Mesendoderm (in vitro differentiated cells): ENCODE measurements around the gene GLI2.

Experiments
- DNase-seq: peaks from one replicate; pipeline ENCODE4 v3.0.0; 2013
- H2AK5ac ChIP-seq: 2 replicates; pipeline ENCODE4 v1.6.1; 2013; ENCODE audit warnings: low read length, inconsistent platforms
- H2BK120ac ChIP-seq: 2 replicates; pipeline ENCODE4 v1.6.1; 2013; ENCODE audit warnings: low read depth, mild to moderate bottlenecking, low read length, moderate library complexity, mixed read lengths
- H2BK15ac ChIP-seq: replicated peaks from 2 replicates; pipeline ENCODE4 v1.6.1; 2013; ENCODE audit warnings: low read depth, mild to moderate bottlenecking, moderate library complexity
- H2BK5ac ChIP-seq: 2 replicates; pipeline ENCODE4 v1.6.1; 2013; ENCODE audit warnings: low read length, inconsistent platforms
- H3K18ac ChIP-seq: 2 replicates; pipeline ENCODE4 v1.6.1; 2013; ENCODE audit warnings: mild to moderate bottlenecking, low read length, mixed read lengths
- H3K23ac ChIP-seq: one replicate; pipeline ENCODE4 v1.6.1; 2013; ENCODE audit warnings: low read length
- H3K27ac ChIP-seq: 2 replicates; pipeline ENCODE4 v1.5.1; 2013; ENCODE audit warnings: low read depth, mild to moderate bottlenecking, inconsistent platforms, low read length, moderate library complexity
- H3K27me3 ChIP-seq: 2 replicates; pipeline ENCODE4 v1.6.1; 2013; ENCODE audit warnings: low read length, control low read depth, mild to moderate bottlenecking, inconsistent platforms; ENCODE audit not compliant: insufficient read depth, poor library complexity
- H3K36me3 ChIP-seq: 2 replicates; pipeline ENCODE4 v1.6.1; 2013; ENCODE audit warnings: low read length, inconsistent platforms; ENCODE audit not compliant: control insufficient read depth, insufficient read depth
- H3K4ac ChIP-seq: one replicate; pipeline ENCODE4 v1.6.1; 2013; ENCODE audit warnings: low read depth, mild to moderate bottlenecking, low read length, moderate library complexity
- H3K4me1 ChIP-seq: 2 replicates; pipeline ENCODE4 v1.6.1; 2013; ENCODE audit warnings: low read depth, low read length, inconsistent platforms; ENCODE audit not compliant: control insufficient read depth
- H3K4me2 ChIP-seq: 2 replicates; pipeline ENCODE4 v1.6.1; 2013; ENCODE audit warnings: low read length
- H3K4me3 ChIP-seq: 2 replicates; pipeline ENCODE4 v1.5.1; 2013; ENCODE audit warnings: mild to moderate bottlenecking, low read length
- H3K56ac ChIP-seq: one replicate; pipeline ENCODE4 v1.6.1; 2013; ENCODE audit warnings: low read length
- H3K79me1 ChIP-seq: 2 replicates; pipeline ENCODE4 v1.6.1; 2013; ENCODE audit warnings: low read length, inconsistent platforms
- H3K79me2 ChIP-seq: 2 replicates; pipeline ENCODE4 v1.6.1; 2013; ENCODE audit warnings: mild to moderate bottlenecking, low read length; ENCODE audit not compliant: control insufficient read depth, insufficient read depth
- H3K9ac ChIP-seq: 2 replicates; pipeline ENCODE4 v1.6.1; 2013; ENCODE audit warnings: low read length, inconsistent platforms
- H4K5ac ChIP-seq: one replicate; pipeline ENCODE4 v1.6.1; 2013; ENCODE audit warnings: low read length
- H4K8ac ChIP-seq: one replicate; pipeline ENCODE4 v1.6.1; 2013; ENCODE audit warnings: low read depth, mild to moderate bottlenecking, control low read depth, low read length, moderate library complexity
- WGBS: extraction: QIAGEN DNeasy Blood & Tissue Kit; methylation state at CpG from one replicate; pipeline ENCODE4 v1.1.7; 2013; ENCODE audit warnings: low lambda C conversion rate, missing lambda C conversion rate; ENCODE audit not compliant: insufficient coverage; ENCODE audit errors: extremely low coverage; 5-methylcytosine and 5-hydroxymethylcytosine counted together

The GLI2 gene

GRCh38 chr2:120777170-120777751, 41.6 kb downstream of the GLI2 start:
- H2AK5ac ChIP-seq = no peak overlapping the region
- no peak overlapping the region for H4K8ac ChIP-seq
- no peak overlapping the region for H3K9ac ChIP-seq
- H3K56ac ChIP-seq = no peak overlapping the region
- no peak for DNase-seq
- H4K5ac ChIP-seq = no peak overlapping the region
- no peak overlapping the region for H3K18ac ChIP-seq
- peaks cover 4% of the 10 kb centered on the region for H3K4me1 ChIP-seq
- no peak overlapping the region for H2BK120ac ChIP-seq
- no peak overlapping the region for H3K4ac ChIP-seq
- H3K27ac ChIP-seq = no peak overlapping the region
- no peak overlapping the region for H3K4me3 ChIP-seq
- H3K23ac ChIP-seq = no peak overlapping the region
- no peak overlapping the region for H2BK5ac ChIP-seq
- H3K79me1 ChIP-seq = peaks cover 38% of the 10 kb centered on the region
- H3K79me2 ChIP-seq = peaks cover 34% of the 10 kb centered on the region
- no peak overlapping the region for H3K4me2 ChIP-seq
- WGBS = 100% methylated on average over 5 of the region's 14 CpGs
- no peak overlapping the region for H2BK15ac ChIP-seq
- H3K36me3 ChIP-seq = no peaks in the 10 kb centered on the region
- H3K27me3 ChIP-seq = no peaks in the 10 kb centered on the region

GRCh38 chr2:120777787-120778186, 42.1 kb downstream of the GLI2 start:
- Histone ChIP-seq H2BK5ac (no peak overlapping the region), H2AK5ac (no peak overlapping the region), H3K27me3 (no peaks in the 10 kb centered on the region), H3K27ac (no peak overlapping the region), H3K79me2 (peaks cover 34% of the 10 kb centered on the region), H3K18ac (no peak overlapping the region), H3K79me1 (peaks cover 38% of the 10 kb centered on the region), H3K4me1 (peaks cover 5% of the 10 kb centered on the region), H2BK120ac (no peak overlapping the region), H2BK15ac (no peak overlapping the region), H3K4ac (no peak overlapping the region), H3K56ac (no peak overlapping the region), H4K8ac (no peak overlapping the region), H4K5ac (no peak overlapping the region), H3K4me2 (no peak overlapping the region), H3K36me3 (no peaks in the 10 kb centered on the region), H3K9ac (no peak overlapping the region), H3K23ac (no peak overlapping the region), H3K4me3 (no peak overlapping the region)
- WGBS = no CpG with 5 or more reads among the region's 5 CpGs
- DNase-seq = no peak

DNA sequence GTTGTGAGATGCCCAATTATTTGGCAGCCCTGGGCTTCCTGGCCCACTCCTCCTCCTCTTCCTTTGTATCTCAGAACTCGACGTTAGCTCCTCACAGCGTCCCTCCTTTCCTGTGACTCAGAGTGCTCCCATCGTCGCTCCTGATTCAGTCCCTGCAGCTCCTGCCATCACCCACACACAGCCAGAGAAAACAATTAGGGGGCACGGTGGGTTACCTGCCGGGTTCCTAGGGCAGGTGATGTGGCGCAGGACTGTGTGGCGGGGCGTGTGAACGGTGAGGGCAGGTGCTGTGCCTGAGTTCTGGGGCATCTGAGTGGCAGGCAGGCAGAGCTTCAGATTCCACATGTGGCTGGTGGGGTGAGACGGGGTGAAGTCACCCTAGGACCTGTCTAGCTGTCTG, 42.6 kb downstream of the GLI2 start:
- Histone ChIP-seq H3K79me2 (peaks cover 34% of the 10 kb centered on the region), H3K23ac (no peak overlapping the region), H3K9ac (no peak overlapping the region), H2BK15ac (no peak overlapping the region), H3K4me2 (no peak overlapping the region), H3K4me1 (peaks cover 7% of the 10 kb centered on the region), H2AK5ac (no peak overlapping the region), H3K4ac (no peak overlapping the region), H3K79me1 (peaks cover 38% of the 10 kb centered on the region), H4K5ac (no peak overlapping the region), H2BK120ac (no peak overlapping the region), H3K27me3 (no peaks in the 10 kb centered on the region), H2BK5ac (no peak overlapping the region), H3K27ac (no peak overlapping the region), H4K8ac (no peak overlapping the region), H3K4me3 (no peak overlapping the region), H3K18ac (no peak overlapping the region), H3K36me3 (no peaks in the 10 kb centered on the region), H3K56ac (no peak overlapping the region)
- no peak for DNase-seq
- no CpG with 5 or more reads among the region's 12 CpGs for WGBS

DNA sequence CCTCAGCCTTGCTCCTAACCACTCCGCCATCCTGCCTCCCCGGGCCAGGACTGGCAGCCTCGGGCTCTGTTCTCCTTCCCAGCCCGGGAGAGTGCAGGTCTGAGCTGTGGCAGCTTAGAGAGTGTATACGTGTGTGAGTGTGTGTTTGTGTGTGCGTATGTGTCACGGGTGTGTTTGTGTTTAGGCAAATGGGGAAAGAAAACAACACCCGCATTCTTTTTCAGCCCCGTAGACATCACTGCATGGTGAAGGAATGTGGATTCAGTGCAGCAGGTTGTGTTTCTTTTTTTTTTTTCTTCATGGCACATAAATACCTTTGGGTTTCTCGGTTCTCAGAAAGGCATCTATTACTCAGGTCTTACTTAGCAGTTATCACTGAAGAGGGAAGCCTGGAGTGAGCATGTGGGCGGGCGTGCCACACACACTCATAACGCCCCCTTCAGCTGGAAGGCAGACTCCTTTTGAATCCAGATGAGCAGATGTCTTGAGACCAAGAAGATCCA, 44.2 kb downstream of the GLI2 start:
- no peak overlapping the region for H3K4ac ChIP-seq
- no peak overlapping the region for H3K27ac ChIP-seq
- peak; percentile 95 for DNase-seq
- no peak overlapping the region for H3K4me3 ChIP-seq
- H4K5ac ChIP-seq = no peak overlapping the region
- no peak overlapping the region for H3K4me2 ChIP-seq
- no peak overlapping the region for H4K8ac ChIP-seq
- H3K23ac ChIP-seq = no peak overlapping the region
- H3K79me1 ChIP-seq = peaks cover 41% of the 10 kb centered on the region
- no peak overlapping the region for H2AK5ac ChIP-seq
- no peak overlapping the region for H3K56ac ChIP-seq
- no CpG with 5 or more reads among the region's 13 CpGs for WGBS
- no peaks in the 10 kb centered on the region for H3K27me3 ChIP-seq
- H3K18ac ChIP-seq = no peak overlapping the region
- H2BK120ac ChIP-seq = no peak overlapping the region
- H3K9ac ChIP-seq = no peak overlapping the region
- no peak overlapping the region for H2BK15ac ChIP-seq
- H2BK5ac ChIP-seq = no peak overlapping the region
- H3K36me3 ChIP-seq = no peaks in the 10 kb centered on the region
- H3K4me1 ChIP-seq = peaks cover 9% of the 10 kb centered on the region
- peaks cover 28% of the 10 kb centered on the region for H3K79me2 ChIP-seq

- no peak overlapping the region for H2BK120ac ChIP-seq
- no peak overlapping the region for H2AK5ac ChIP-seq
- no peak overlapping the region for H3K4me3 ChIP-seq
- H4K8ac ChIP-seq = no peak overlapping the region
- no CpG with 5 or more reads among the region's 7 CpGs for WGBS
- peaks cover 22% of the 10 kb centered on the region for H3K79me2 ChIP-seq
- H3K79me1 ChIP-seq = peaks cover 40% of the 10 kb centered on the region
- H3K56ac ChIP-seq = no peak overlapping the region
- H3K36me3 ChIP-seq = no peaks in the 10 kb centered on the region
- H3K18ac ChIP-seq = no peak overlapping the region
- no peak overlapping the region for H3K27ac ChIP-seq
- no peak overlapping the region for H3K4ac ChIP-seq
- no peak overlapping the region for H2BK5ac ChIP-seq
- H3K9ac ChIP-seq = no peak overlapping the region
- no peaks in the 10 kb centered on the region for H3K27me3 ChIP-seq
- H3K4me2 ChIP-seq = no peak overlapping the region
- no peak for DNase-seq
- no peak overlapping the region for H3K23ac ChIP-seq
- no peak overlapping the region for H4K5ac ChIP-seq
- H3K4me1 ChIP-seq = peaks cover 9% of the 10 kb centered on the region
- no peak overlapping the region for H2BK15ac ChIP-seq
Measured at GRCh38 chr2:120780402-120780801, 44.7 kb downstream of the GLI2 start.

DNA sequence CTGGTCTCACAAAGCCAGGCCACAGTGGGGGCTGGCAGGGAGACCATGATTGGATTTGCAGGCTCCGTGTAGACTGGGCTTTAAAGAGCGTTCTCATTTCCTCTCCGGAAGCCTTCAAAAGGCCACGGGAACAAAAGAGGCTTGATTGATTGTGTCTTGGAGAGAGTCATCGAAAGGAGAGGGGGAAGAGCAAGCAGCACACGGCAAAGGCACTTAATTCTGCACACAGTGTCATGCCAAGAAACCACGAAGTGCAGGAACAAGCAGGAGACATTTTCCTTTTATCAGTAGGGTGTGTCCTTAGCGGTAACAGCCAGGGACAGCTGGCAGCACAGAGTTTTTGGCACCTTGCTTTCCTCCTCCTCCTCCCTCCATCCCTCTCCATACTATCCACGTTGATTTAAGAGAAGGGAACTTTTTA, 47.7 kb downstream of the GLI2 start:
- whole genome bisulfite sequencing = no CpG with 5 or more reads among the region's 9 CpGs
- Histone ChIP-seq H3K27me3 (no peaks in the 10 kb centered on the region), H4K5ac (no peak overlapping the region), H3K18ac (no peak overlapping the region), H3K36me3 (no peaks in the 10 kb centered on the region), H3K4ac (no peak overlapping the region), H3K9ac (no peak overlapping the region), H3K56ac (no peak overlapping the region), H2BK15ac (no peak overlapping the region), H3K4me1 (peaks cover 13% of the 10 kb centered on the region), H3K4me3 (no peak overlapping the region), H4K8ac (no peak overlapping the region), H3K27ac (no peak overlapping the region), H3K4me2 (no peak overlapping the region), H3K23ac (no peak overlapping the region), H2BK120ac (no peak overlapping the region), H2BK5ac (no peak overlapping the region), H3K79me2 (peaks cover 14% of the 10 kb centered on the region), H2AK5ac (no peak overlapping the region), H3K79me1 (peaks cover 33% of the 10 kb centered on the region)
- no peak for DNase-seq
